ENCODE data around the gene OSGEP.
A peak's percentile ranks its signal among the peaks of the same experiment; 100 is the strongest.

Gene OSGEP

DNA sequence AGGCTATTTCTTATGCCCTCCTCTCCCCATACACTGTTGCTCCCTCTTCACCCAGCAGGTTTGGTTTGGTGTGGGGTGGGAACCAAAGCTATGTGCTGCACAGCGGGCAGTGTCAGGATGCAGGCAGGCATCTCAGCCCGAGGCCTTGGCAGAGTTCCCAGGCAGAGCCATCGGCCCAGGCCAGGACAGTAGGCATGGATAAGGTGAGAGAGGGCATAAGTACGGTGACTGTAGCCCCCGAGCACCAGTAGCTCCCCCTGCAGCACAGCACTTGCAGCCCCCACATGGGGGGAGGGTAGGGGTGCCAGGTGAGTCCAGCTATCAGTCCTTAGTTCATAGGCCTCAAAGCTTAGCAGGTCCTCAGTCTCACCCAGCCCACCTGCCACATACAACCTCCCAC, 25.8 kb downstream of the OSGEP start:
- FAIRE-seq, result no peak

- no peak for FAIRE-seq
Observed at GRCh38 chr14:20428010-20428365, 26.6 kb downstream of the OSGEP start.

DNA sequence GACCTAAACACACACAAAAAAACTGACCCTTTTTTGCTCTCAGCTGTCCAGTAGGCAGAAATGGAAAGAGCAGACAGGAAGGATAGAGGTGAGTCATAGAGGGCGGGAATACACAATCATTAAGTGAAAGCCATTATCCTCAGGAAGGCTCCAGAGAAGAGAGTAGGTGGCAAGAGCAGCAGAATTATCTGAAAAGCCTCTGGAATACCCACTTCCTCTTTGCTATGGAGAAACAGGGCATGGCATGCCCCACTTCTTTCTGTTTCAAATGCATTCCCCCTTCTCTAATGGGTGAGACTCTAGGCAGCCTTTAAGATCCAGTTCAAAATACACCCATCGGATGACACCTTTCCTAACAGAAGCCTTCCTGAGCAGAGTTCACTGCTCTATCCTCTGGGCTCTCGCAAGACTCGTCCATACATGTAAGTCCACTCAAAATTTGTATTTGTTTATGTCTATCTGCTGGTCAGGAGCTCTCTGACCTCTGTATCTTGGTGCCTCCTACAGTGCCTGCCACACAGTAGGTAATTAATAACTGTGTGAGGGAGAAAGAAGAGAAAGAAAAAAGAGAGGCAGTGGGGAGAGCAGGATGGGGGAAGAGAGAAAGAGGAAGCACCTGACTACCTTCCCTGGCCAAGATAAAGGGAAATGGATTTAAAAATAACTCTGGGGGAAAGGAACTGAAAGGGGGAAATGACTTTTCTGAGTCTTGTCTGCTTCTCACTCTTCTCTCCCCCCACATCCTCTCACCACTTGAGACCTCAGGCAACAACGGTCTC, 27.2 kb downstream of the OSGEP start:
- FAIRE-seq, result peak; percentile 58

DNA sequence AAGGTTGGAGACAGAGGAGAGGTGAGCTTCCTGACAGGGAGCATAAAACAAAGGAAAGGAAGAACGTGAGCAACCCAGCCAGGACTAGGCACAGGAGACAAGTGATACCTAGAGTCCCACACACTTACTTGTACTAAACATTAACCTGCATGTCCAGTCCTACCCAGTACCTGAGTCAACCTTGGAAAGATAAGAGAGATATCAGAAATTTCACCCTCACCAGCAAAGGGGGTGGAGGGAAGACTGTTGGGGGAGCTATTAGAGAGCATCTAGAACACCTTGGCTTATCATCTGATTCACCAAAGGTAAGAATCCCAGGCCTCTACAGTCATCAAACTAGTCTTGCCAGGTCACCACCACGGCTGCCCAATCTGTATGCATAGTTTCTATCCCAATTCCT, 29.8 kb downstream of the OSGEP start:
- FAIRE-seq, result no peak

DNA sequence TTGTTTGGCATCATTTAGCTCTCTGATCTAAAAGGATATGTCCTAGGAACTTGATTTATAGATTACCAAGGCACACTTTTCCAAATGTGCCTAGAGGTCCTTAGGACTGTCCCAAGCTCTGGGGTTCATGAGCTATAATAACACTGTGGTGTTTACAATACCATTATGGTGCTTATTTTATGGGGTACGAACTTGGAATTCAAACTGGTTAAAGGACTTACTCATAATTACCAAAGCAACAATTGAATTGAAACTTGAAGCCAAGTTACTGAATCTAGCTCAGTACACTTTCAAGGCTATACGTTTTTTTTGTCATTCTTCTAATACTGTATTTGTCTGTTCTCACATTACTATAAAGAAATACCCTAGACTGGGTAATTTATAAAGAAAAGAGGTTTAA, 31.7 kb downstream of the OSGEP start:
- FAIRE-seq, result no peak

- FAIRE-seq, result no peak
Observed at GRCh38 chr14:20421267-20421666, 33.3 kb downstream of the OSGEP start.

- FAIRE-seq, result no peak
Observed at GRCh38 chr14:20419419-20419818, 35.2 kb downstream of the OSGEP start.

DNA sequence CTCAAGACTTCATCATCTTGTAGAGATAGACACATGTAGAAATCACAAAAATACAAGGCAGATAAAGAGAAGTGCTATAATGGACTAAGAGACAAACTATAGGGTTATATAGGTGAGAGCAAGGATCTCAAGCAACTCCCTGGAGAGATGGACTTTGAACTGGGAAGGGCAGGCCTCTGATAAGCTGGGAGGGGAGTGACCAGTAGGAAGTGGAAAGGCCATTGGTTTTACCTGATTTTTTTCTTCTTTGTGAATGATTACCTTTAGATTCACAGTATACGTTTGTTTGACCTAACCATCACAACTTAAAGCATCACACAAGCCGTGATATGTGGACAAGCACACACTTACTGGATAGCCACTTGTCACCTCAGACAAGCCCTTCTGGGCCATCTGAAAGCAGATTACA, 36.1 kb downstream of the OSGEP start:
- FAIRE-seq, result no peak

GRCh38 chr14:20417250-20418186, 37.1 kb downstream of the OSGEP start:
- peak; percentile 71 for FAIRE-seq

DNA sequence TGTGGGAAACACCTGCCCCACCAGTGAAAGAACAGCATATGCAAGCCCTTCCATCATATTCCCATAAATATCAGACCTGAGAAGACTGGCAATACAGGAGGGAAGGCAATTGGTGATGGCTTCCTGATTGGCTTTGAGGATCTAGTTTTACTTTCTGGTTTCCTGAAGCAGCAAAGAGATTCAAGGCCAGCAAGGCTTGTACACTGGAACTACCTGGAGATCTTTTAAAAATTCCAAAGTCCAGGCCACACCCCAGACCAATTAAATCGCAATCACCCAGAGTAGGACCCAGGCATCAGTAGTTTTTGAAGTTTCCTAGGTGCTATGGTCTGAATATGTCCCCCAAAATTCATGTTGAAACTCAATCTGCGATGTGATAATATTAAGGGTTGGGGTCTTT, 38.4 kb downstream of the OSGEP start:
- no peak for FAIRE-seq

GRCh38 chr14:20415782-20416206, 38.8 kb downstream of the OSGEP start:
- no peak for FAIRE-seq

DNA sequence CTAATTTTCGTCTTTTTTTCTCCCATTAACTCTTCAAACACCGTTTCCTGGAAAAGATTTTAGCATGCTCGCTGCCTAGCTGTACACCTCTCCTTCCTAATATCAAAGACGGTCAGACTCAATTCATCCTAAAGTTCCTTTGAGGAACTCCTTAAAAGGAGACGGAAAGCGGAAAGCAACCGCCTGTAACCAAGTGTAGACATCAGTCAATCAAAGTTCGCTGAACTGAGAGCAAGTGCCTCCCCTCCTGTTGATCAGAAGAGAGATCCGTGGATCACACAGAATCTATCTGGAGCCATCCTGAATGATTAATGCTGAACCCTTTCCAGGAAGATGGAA, 40.9 kb downstream of the OSGEP start:
- FAIRE-seq, result no peak

DNA sequence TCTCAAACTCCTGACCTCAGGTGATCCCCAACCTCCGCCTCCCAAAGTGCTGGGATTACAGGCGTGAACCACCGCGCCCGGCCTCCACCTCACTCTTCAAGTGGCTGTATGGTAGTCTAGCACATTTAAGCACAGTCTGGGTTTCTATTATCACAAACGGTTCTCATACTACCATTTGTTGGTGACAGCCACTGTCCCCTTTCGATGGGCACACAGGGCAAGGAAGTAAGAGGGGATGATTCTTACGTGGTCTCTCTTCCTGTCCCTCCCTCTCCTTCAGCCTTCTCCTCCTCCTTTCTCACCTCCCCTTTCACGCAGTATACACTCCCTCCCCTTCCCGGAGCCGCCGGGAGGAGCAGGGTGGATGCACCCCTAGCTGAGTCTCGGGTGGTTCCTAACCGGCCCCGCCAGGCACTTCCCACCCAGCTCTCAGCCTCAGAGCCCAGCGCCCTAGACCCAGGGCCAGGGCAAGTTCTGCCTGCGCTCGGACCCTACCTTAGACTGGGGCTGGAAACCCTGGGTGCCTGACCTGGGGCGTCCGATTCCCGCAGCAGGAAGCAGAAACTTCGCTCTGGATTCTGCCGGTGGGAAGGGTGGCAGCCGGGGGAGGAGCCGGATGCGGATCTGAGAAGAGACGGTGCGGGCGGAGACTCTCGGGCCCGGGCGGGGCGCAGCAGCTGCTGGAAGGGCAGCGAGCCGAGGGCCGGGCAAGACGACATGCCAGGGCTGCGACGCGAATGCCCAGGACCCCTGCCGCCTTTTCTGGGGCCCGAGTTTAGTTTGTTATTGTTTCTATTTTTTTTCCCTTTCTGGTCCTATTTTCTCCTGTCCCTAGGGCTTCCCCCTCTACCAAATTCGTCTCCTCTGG, 41.5 kb downstream of the OSGEP start, which contains the start of gene TEP1:
TEP1 (minus strand) TSS at position 626 of the 868 bp plus-strand sequence. CDS start 5,062 bp downstream, outside the sequence.
- no peak for FAIRE-seq

DNA sequence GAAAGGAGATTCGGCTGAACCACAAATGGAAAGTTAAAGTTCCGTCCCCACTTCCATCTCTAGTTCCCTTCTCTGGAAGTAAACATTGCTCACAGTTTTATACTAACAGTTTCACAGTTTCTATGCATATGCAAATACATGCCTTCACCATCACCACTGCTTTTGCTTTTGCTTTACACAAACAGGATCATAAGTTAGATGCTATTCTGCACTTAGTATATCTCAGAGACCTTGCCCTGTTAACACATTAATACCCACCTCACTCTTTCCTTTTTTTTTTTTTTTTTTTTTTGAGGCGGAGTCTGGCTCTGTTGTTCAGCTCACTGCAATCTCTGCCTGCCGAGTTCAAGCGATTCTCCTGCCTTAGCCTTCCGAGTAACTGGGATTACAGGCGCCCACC, 42.2 kb downstream of the OSGEP start:
- FAIRE-seq, result no peak

DNA sequence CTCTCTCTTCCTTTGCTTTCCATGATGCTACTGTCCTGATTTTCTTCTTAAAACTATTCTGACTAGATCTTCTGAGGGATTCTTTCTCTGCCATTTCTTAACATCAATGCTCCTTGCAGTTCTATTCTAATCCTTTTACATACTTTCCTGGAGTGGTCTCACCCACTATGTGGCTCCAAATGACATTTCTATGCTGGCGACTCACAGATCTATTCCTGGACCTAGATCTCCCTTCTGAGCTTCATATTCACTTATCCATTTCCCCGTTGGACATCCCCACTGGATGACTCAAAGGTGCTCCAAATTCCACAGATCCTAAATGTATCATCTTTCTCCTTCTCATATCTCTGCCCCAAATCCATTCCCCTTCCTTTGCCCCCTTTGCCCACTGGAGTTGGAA, 45.4 kb downstream of the OSGEP start:
- FAIRE-seq, result no peak

DNA sequence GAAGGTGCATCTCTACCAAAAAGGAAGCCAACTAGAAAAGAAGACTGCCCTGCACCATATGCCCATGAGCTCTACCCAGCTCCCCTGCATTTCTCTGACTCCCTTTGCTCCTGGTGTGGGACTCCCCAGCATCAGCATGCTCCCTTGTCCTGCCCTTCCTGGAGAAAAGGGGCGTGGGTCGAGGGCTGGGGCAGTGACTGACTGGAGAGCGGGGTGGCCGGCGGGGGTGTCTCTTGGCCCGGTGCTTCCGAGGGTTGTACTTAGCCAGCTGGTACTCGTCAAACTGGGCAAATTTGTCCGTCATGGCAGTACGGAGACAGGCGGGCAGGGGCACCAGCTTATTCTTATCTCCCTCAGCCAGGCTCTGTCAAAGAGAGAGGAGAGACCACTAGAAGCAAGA, 51.1 kb downstream of the OSGEP start:
- FAIRE-seq, result no peak

- peak; percentile 68 for FAIRE-seq
Observed at GRCh38 chr14:20400965-20401593, 53.5 kb downstream of the OSGEP start.

GRCh38 chr14:20400589-20400964, 54.0 kb downstream of the OSGEP start:
- FAIRE-seq, result peak; percentile 72

DNA sequence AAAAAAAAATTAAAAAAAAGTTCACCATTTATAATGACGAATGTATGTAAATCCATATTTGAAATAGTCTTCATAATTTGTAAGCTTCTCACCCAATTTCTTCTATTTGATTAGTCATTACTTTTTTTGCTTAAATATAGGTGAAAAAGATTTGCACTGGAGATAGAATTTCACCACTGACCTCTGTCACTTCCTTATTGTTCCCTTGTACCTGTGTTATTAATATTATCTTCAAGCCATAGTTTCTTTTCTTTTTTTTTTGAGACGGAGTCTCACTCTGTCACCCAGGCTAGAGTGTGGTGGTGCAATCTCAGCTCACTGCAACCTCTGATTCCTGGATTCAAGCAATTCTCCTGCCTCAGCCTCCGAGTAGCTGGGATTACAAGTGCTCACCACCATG, 57.1 kb downstream of the OSGEP start:
- no peak for FAIRE-seq
